ENCODE data around the gene SGCD. TPM values are rescaled to one million over a fixed set of nuclear protein-coding genes. Genes with fewer than 3 reads are reported as not detected.

SGCD gene
- total and polyA plus RNA-seq, 2 of the 4 experiments (the other 2 are of a cell fraction), result 5.8 to 10.6 TPM

DNA sequence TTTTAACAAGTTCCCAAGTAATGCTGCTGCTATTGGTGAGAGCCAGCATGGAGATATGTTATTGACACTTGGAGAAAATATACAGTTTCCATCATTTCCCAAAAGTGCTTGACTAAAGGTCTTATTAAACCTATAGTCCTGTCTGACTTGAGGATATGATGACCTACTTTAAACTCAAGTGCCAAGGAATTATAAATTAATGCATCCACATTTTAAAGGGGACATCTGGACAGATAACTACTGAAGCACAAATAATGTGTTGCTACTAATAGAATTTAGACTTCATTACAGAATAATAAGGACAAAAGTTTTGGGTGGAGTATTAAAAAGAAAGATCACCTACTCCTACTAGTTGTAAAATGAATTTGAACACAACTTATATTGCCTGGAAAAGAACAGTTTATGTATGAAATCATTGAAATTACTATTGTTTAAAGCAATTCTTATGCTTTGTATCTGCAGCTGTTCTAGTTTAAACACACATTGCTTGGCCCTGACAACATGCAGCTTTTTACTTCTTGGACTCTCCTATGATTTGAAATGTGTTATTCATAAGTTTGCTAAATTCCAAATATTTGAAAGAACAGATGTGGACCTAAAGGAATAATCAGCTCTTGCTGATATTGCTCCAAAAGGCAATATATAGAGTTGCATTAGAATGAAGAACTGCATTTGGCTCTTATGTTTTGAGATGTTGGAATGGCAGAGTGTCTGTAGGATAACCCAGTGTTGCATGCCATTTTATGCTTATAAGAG is 73.4 kb downstream of the SGCD start:
- no peak overlapping the region for H2AFZ ChIP-seq (replicated peaks; ENCODE audit: low read length, poor library complexity)
- no peak overlapping the region for H4K5ac ChIP-seq (ENCODE audit: low read depth, low read length)
- no peak overlapping the region for H3K4ac ChIP-seq (ENCODE audit: low read depth, low read length)
- CTCF ChIA-PET, result no interaction called here
- in situ Hi-C loops (cut with MboI; ENCODE audit: low sequenced_read_pairs), result no loop called here
- peaks cover 0 to 4% of the 10 kb centered on the region in 2 experiments; a peak in 1 of 4 replicates for H3K79me1 ChIP-seq (ENCODE audit: low read depth in 1 of 2, low read length in 2 of 2)
- no peak overlapping the region for H3K56ac ChIP-seq (ENCODE audit: extremely low read depth, insufficient read depth, low read length)
- H3K36me3 ChIP-seq (ENCODE audit: control insufficient read depth, insufficient read depth, low read length), result peaks cover 2% of the 10 kb centered on the region; the same call in 1 of the 2 replicates
- intact Hi-C loops (cut with micrococcal nuclease), result no loop called here
- H3K4me2 ChIP-seq (ENCODE audit: low read depth, low read length), result no peak overlapping the region
- H3K18ac ChIP-seq (ENCODE audit: low read depth, low read length), result no peak overlapping the region
- H3K23ac ChIP-seq (ENCODE audit: low read depth, low read length), result no peak overlapping the region
- H2BK5ac ChIP-seq (ENCODE audit: low read depth, low read length, poor library complexity, severe bottlenecking), result no peak overlapping the region
- no peak overlapping the region for H2AK5ac ChIP-seq (ENCODE audit: low read depth, low read length)
- no peak for TF ChIP-seq POLR2A (IDR thresholded peaks at IDR 0.05; ENCODE audit: low read depth, low read length)
- TF ChIP-seq RFX5 (IDR thresholded peaks at IDR 0.05; ENCODE audit: low read depth, low read length), result no peak
- TF ChIP-seq, protein P1, sequence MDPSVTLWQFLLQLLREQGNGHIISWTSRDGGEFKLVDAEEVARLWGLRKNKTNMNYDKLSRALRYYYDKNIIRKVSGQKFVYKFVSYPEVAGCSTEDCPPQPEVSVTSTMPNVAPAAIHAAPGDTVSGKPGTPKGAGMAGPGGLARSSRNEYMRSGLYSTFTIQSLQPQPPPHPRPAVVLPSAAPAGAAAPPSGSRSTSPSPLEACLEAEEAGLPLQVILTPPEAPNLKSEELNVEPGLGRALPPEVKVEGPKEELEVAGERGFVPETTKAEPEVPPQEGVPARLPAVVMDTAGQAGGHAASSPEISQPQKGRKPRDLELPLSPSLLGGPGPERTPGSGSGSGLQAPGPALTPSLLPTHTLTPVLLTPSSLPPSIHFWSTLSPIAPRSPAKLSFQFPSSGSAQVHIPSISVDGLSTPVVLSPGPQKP (IDR thresholded peaks at IDR 0.05; ENCODE audit: borderline replicate concordance, low read depth, low read length), result no peak
- no peak for TF ChIP-seq NFE2L2 (IDR thresholded peaks at IDR 0.05; ENCODE audit: low read depth, low read length)
- TF ChIP-seq FOS (IDR thresholded peaks at IDR 0.05; ENCODE audit: low read depth, low read length), result no peak
- no peak for TF ChIP-seq MXI1 (IDR thresholded peaks at IDR 0.05; ENCODE audit: borderline replicate concordance, low read depth, low read length)
- no peak for TF ChIP-seq SMC3 (IDR thresholded peaks at IDR 0.05; ENCODE audit: low read depth, low read length)
- no peak for TF ChIP-seq CHD1 (IDR thresholded peaks at IDR 0.05; ENCODE audit: low read depth, low read length)
- TF ChIP-seq RAD21 (IDR thresholded peaks at IDR 0.05; ENCODE audit: low read length), result no peak
- TF ChIP-seq CEBPB (IDR thresholded peaks at IDR 0.05; ENCODE audit: low read depth, low read length), result no peak
- no peak for TF ChIP-seq CTCF (conservative IDR thresholded peaks at IDR 0.05; ENCODE audit: low read depth, low read length)
- TF ChIP-seq MAFK (IDR thresholded peaks at IDR 0.05; ENCODE audit: low read depth, low read length), result no peak
- no peak for TF ChIP-seq USF2 (IDR thresholded peaks at IDR 0.05; ENCODE audit: low read depth, low read length)
- TF ChIP-seq MAZ (IDR thresholded peaks at IDR 0.05; ENCODE audit: borderline replicate concordance, low read depth, low read length), result no peak
- TF ChIP-seq RCOR1 (IDR thresholded peaks at IDR 0.05; ENCODE audit: insufficient replicate concordance, low read length), result no peak
- TF ChIP-seq BHLHE40 (IDR thresholded peaks at IDR 0.05; ENCODE audit: low read depth, low read length), result no peak
- no TSS peak for BruUV-seq (replicated peaks)
- H3K9me1 ChIP-seq (ENCODE audit: insufficient read depth, low read length), result no peaks in the 10 kb centered on the region
- H3K4me1 ChIP-seq (ENCODE audit: control insufficient read depth, insufficient read depth, low read length), result peaks cover 6% of the 10 kb centered on the region
- H2BK120ac ChIP-seq (ENCODE audit: low read depth, low read length), result no peak overlapping the region
- no peak overlapping the region for H3K14ac ChIP-seq (replicated peaks; ENCODE audit: low read depth, low read length)
- POLR2A ChIA-PET (ENCODE audit: unreplicated experiment), result no interaction called here
- H4K8ac ChIP-seq (ENCODE audit: low read depth in 2 of 2, low read length in 2 of 2), result no peak overlapping the region
- no peak overlapping the region for H4K91ac ChIP-seq (ENCODE audit: insufficient read depth, low read depth, low read length)
- peak overlapping the region; percentile 63; the same call in 1 of the 2 replicates for H3K27ac ChIP-seq (ENCODE audit: insufficient read depth, low read length)
- no peaks in the 10 kb centered on the region for H4K20me1 ChIP-seq (ENCODE audit: insufficient read depth, low read length)
- H3K9me3 ChIP-seq (ENCODE audit: control insufficient read depth, insufficient read depth, low read length), result peaks cover 3% of the 10 kb centered on the region; the same call in 1 of the 2 replicates
- ATAC-seq (ENCODE audit: low read depth) (no peak), DNase-seq (peak; percentile 43)
- H2BK20ac ChIP-seq (ENCODE audit: low read depth, low read length), result 0 out of 2 replicates have a peak overlapping the region, but pooled peaks have one; percentile 24
- dilution Hi-C loops (cut with HindIII; ENCODE audit: low sequenced_read_pairs, unreplicated experiment), result no loop called here
- no peak overlapping the region for H2BK15ac ChIP-seq (ENCODE audit: low read depth, low read length)
- no peaks in the 10 kb centered on the region for H3K27me3 ChIP-seq (ENCODE audit: control insufficient read depth, insufficient read depth, low read length)
- H2AK9ac ChIP-seq (replicated peaks; ENCODE audit: low read depth, low read length, poor library complexity), result no peak overlapping the region
- H3K9ac ChIP-seq (ENCODE audit: low read depth, low read length), result no peak overlapping the region
- H3K4me3 ChIP-seq (ENCODE audit: insufficient read depth, low read depth, low read length), result no peak overlapping the region

All from IMR-90 (cell line).